ENCODE data around the gene ATP5IF1.

The ATP5IF1 gene

GRCh38 chr1:28260803-28261174, 24.9 kb downstream of the ATP5IF1 start:
- H3K27ac ChIP-seq (ENCODE audit: low read depth, low read length), result no peak overlapping the region
- peak overlapping the region; percentile 1 to 77 for H3K9ac ChIP-seq (ENCODE audit: low read depth in 1 of 2, low read length in 2 of 2)
- peaks cover 36 to 38% of the 10 kb centered on the region in 2 donors for H3K4me1 ChIP-seq (ENCODE audit: control insufficient read depth in 1 of 2, insufficient read depth in 2 of 2, low read length in 2 of 2)
- no peaks in the 10 kb centered on the region for H3K27me3 ChIP-seq (ENCODE audit: control insufficient read depth in 1 of 2, insufficient read depth in 2 of 2, low read length in 2 of 2)
- peak overlapping the region; percentile 82 to 90 for H3K4me3 ChIP-seq (ENCODE audit: low read depth in 1 of 2, low read length in 2 of 2)
- H3K36me3 ChIP-seq (ENCODE audit: control insufficient read depth in 1 of 2, insufficient read depth in 2 of 2, low read length in 2 of 2), result no peaks in the 10 kb centered on the region
- no peaks in the 10 kb centered on the region for H3K9me3 ChIP-seq (ENCODE audit: control insufficient read depth in 1 of 2, low read length in 2 of 2)

- Histone ChIP-seq H3K4me3 (ENCODE audit: low read depth in 1 of 2, low read length in 2 of 2) (no peak overlapping the region), H3K27ac (ENCODE audit: low read depth, low read length) (no peak overlapping the region), H3K9me3 (ENCODE audit: control insufficient read depth in 1 of 2, low read length in 2 of 2) (no peaks in the 10 kb centered on the region), H3K4me1 (ENCODE audit: control insufficient read depth in 1 of 2, insufficient read depth in 2 of 2, low read length in 2 of 2) (peaks cover 30 to 42% of the 10 kb centered on the region in 2 donors), H3K36me3 (ENCODE audit: control insufficient read depth in 1 of 2, insufficient read depth in 2 of 2, low read length in 2 of 2) (peaks cover 4% of the 10 kb centered on the region in 2 donors), H3K9ac (ENCODE audit: low read depth in 1 of 2, low read length in 2 of 2) (no peak overlapping the region), H3K27me3 (ENCODE audit: control insufficient read depth in 1 of 2, insufficient read depth in 2 of 2, low read length in 2 of 2) (no peaks in the 10 kb centered on the region)
Observed at GRCh38 chr1:28264897-28265296, 29.0 kb downstream of the ATP5IF1 start.

GRCh38 chr1:28265577-28265976, 29.7 kb downstream of the ATP5IF1 start:
- no peaks in the 10 kb centered on the region for H3K9me3 ChIP-seq (ENCODE audit: control insufficient read depth in 1 of 2, low read length in 2 of 2)
- H3K9ac ChIP-seq (ENCODE audit: low read depth in 1 of 2, low read length in 2 of 2), result no peak overlapping the region
- H3K4me3 ChIP-seq (ENCODE audit: low read depth in 1 of 2, low read length in 2 of 2), result no peak overlapping the region
- H3K27me3 ChIP-seq (ENCODE audit: control insufficient read depth in 1 of 2, insufficient read depth in 2 of 2, low read length in 2 of 2), result no peaks in the 10 kb centered on the region
- H3K27ac ChIP-seq (ENCODE audit: low read depth, low read length), result no peak overlapping the region
- peaks cover 30 to 42% of the 10 kb centered on the region in 2 donors for H3K4me1 ChIP-seq (ENCODE audit: control insufficient read depth in 1 of 2, insufficient read depth in 2 of 2, low read length in 2 of 2)
- peaks cover 4% of the 10 kb centered on the region in 2 donors for H3K36me3 ChIP-seq (ENCODE audit: control insufficient read depth in 1 of 2, insufficient read depth in 2 of 2, low read length in 2 of 2)

- Histone ChIP-seq H3K27ac (ENCODE audit: low read depth, low read length) (no peak overlapping the region), H3K27me3 (ENCODE audit: control insufficient read depth in 1 of 2, insufficient read depth in 2 of 2, low read length in 2 of 2) (no peaks in the 10 kb centered on the region), H3K4me1 (ENCODE audit: control insufficient read depth in 1 of 2, insufficient read depth in 2 of 2, low read length in 2 of 2) (peaks cover 21 to 41% of the 10 kb centered on the region in 2 donors), H3K9ac (ENCODE audit: low read depth in 1 of 2, low read length in 2 of 2) (no peak overlapping the region), H3K4me3 (ENCODE audit: low read depth in 1 of 2, low read length in 2 of 2) (no peak overlapping the region), H3K9me3 (ENCODE audit: control insufficient read depth in 1 of 2, low read length in 2 of 2) (no peaks in the 10 kb centered on the region), H3K36me3 (ENCODE audit: control insufficient read depth in 1 of 2, insufficient read depth in 2 of 2, low read length in 2 of 2) (peaks cover 9 to 13% of the 10 kb centered on the region in 2 donors)
Observed at GRCh38 chr1:28266920-28267322, 31.0 kb downstream of the ATP5IF1 start.

- Histone ChIP-seq H3K36me3 (ENCODE audit: control insufficient read depth in 1 of 2, insufficient read depth in 2 of 2, low read length in 2 of 2) (peaks cover 17 to 19% of the 10 kb centered on the region in 2 donors), H3K9me3 (ENCODE audit: control insufficient read depth in 1 of 2, low read length in 2 of 2) (no peaks in the 10 kb centered on the region), H3K4me3 (ENCODE audit: low read depth in 1 of 2, low read length in 2 of 2) (no peak overlapping the region), H3K27me3 (ENCODE audit: control insufficient read depth in 1 of 2, insufficient read depth in 2 of 2, low read length in 2 of 2) (no peaks in the 10 kb centered on the region), H3K27ac (ENCODE audit: low read depth, low read length) (no peak overlapping the region), H3K4me1 (ENCODE audit: control insufficient read depth in 1 of 2, insufficient read depth in 2 of 2, low read length in 2 of 2) (peaks cover 17 to 37% of the 10 kb centered on the region in 2 donors), H3K9ac (ENCODE audit: low read depth in 1 of 2, low read length in 2 of 2) (no peak overlapping the region)
Observed at GRCh38 chr1:28267633-28268032, 31.7 kb downstream of the ATP5IF1 start.

GRCh38 chr1:28269529-28269928, 33.6 kb downstream of the ATP5IF1 start:
- Histone ChIP-seq H3K36me3 (ENCODE audit: control insufficient read depth in 1 of 2, insufficient read depth in 2 of 2, low read length in 2 of 2) (peaks cover 34 to 35% of the 10 kb centered on the region in 2 donors), H3K4me1 (ENCODE audit: control insufficient read depth in 1 of 2, insufficient read depth in 2 of 2, low read length in 2 of 2) (peaks cover 8 to 24% of the 10 kb centered on the region in 2 donors), H3K9ac (ENCODE audit: low read depth in 1 of 2, low read length in 2 of 2) (no peak overlapping the region), H3K4me3 (ENCODE audit: low read depth in 1 of 2, low read length in 2 of 2) (no peak overlapping the region), H3K27me3 (ENCODE audit: control insufficient read depth in 1 of 2, insufficient read depth in 2 of 2, low read length in 2 of 2) (no peaks in the 10 kb centered on the region), H3K27ac (ENCODE audit: low read depth, low read length) (no peak overlapping the region), H3K9me3 (ENCODE audit: control insufficient read depth in 1 of 2, low read length in 2 of 2) (no peaks in the 10 kb centered on the region)

GRCh38 chr1:28272215-28272852, 36.4 kb downstream of the ATP5IF1 start:
- no peak overlapping the region for H3K4me3 ChIP-seq (ENCODE audit: low read depth in 1 of 2, low read length in 2 of 2)
- H3K9me3 ChIP-seq (ENCODE audit: control insufficient read depth in 1 of 2, low read length in 2 of 2), result no peaks in the 10 kb centered on the region
- H3K9ac ChIP-seq (ENCODE audit: low read depth in 1 of 2, low read length in 2 of 2), result no peak overlapping the region
- no peaks in the 10 kb centered on the region for H3K27me3 ChIP-seq (ENCODE audit: control insufficient read depth in 1 of 2, insufficient read depth in 2 of 2, low read length in 2 of 2)
- H3K27ac ChIP-seq (ENCODE audit: low read depth, low read length), result no peak overlapping the region
- H3K4me1 ChIP-seq (ENCODE audit: control insufficient read depth in 1 of 2, insufficient read depth in 2 of 2, low read length in 2 of 2), result peaks cover 0 to 1% of the 10 kb centered on the region in 2 donors
- peaks cover 38 to 47% of the 10 kb centered on the region in 2 donors for H3K36me3 ChIP-seq (ENCODE audit: control insufficient read depth in 1 of 2, insufficient read depth in 2 of 2, low read length in 2 of 2)

GRCh38 chr1:28273216-28273860, 37.4 kb downstream of the ATP5IF1 start:
- H3K4me1 ChIP-seq (ENCODE audit: control insufficient read depth in 1 of 2, insufficient read depth in 2 of 2, low read length in 2 of 2), result no peaks in the 10 kb centered on the region
- H3K9ac ChIP-seq (ENCODE audit: low read depth in 1 of 2, low read length in 2 of 2), result no peak overlapping the region
- no peaks in the 10 kb centered on the region for H3K9me3 ChIP-seq (ENCODE audit: control insufficient read depth in 1 of 2, low read length in 2 of 2)
- H3K4me3 ChIP-seq (ENCODE audit: low read depth in 1 of 2, low read length in 2 of 2), result no peak overlapping the region
- H3K27ac ChIP-seq (ENCODE audit: low read depth, low read length), result no peak overlapping the region
- H3K36me3 ChIP-seq (ENCODE audit: control insufficient read depth in 1 of 2, insufficient read depth in 2 of 2, low read length in 2 of 2), result peaks cover 38 to 54% of the 10 kb centered on the region in 2 donors
- no peaks in the 10 kb centered on the region for H3K27me3 ChIP-seq (ENCODE audit: control insufficient read depth in 1 of 2, insufficient read depth in 2 of 2, low read length in 2 of 2)

- H3K4me1 ChIP-seq (ENCODE audit: control insufficient read depth in 1 of 2, insufficient read depth in 2 of 2, low read length in 2 of 2), result peaks cover 8 to 11% of the 10 kb centered on the region in 2 donors
- H3K27ac ChIP-seq (ENCODE audit: low read depth, low read length), result no peak overlapping the region
- peaks cover 30 to 65% of the 10 kb centered on the region in 2 donors for H3K36me3 ChIP-seq (ENCODE audit: control insufficient read depth in 1 of 2, insufficient read depth in 2 of 2, low read length in 2 of 2)
- H3K4me3 ChIP-seq (ENCODE audit: low read depth in 1 of 2, low read length in 2 of 2), result no peak overlapping the region
- no peak overlapping the region for H3K9ac ChIP-seq (ENCODE audit: low read depth in 1 of 2, low read length in 2 of 2)
- H3K27me3 ChIP-seq (ENCODE audit: control insufficient read depth in 1 of 2, insufficient read depth in 2 of 2, low read length in 2 of 2), result no peaks in the 10 kb centered on the region
- H3K9me3 ChIP-seq (ENCODE audit: control insufficient read depth in 1 of 2, low read length in 2 of 2), result no peaks in the 10 kb centered on the region
Observed at GRCh38 chr1:28278763-28279162, 42.8 kb downstream of the ATP5IF1 start.

GRCh38 chr1:28279721-28280120, 43.8 kb downstream of the ATP5IF1 start:
- Histone ChIP-seq H3K9ac (ENCODE audit: low read depth in 1 of 2, low read length in 2 of 2) (no peak overlapping the region), H3K36me3 (ENCODE audit: control insufficient read depth in 1 of 2, insufficient read depth in 2 of 2, low read length in 2 of 2) (peaks cover 25 to 55% of the 10 kb centered on the region in 2 donors), H3K27me3 (ENCODE audit: control insufficient read depth in 1 of 2, insufficient read depth in 2 of 2, low read length in 2 of 2) (no peaks in the 10 kb centered on the region), H3K4me3 (ENCODE audit: low read depth in 1 of 2, low read length in 2 of 2) (no peak overlapping the region), H3K27ac (ENCODE audit: low read depth, low read length) (no peak overlapping the region), H3K4me1 (ENCODE audit: control insufficient read depth in 1 of 2, insufficient read depth in 2 of 2, low read length in 2 of 2) (peaks cover 8 to 11% of the 10 kb centered on the region in 2 donors), H3K9me3 (ENCODE audit: control insufficient read depth in 1 of 2, low read length in 2 of 2) (no peaks in the 10 kb centered on the region)
